K562 (cell line): Measurements from ENCODE around the gene LAMA3. TPM values are rescaled to one million over a fixed set of nuclear protein-coding genes. Genes with fewer than 3 reads are reported as not detected.

Source experiments
- BHLHE40 ChIP-seq: IDR thresholded peaks from 2 replicates; pipeline ENCODE4 v1.6.1; 2011; ENCODE audit warnings: low read length, improper control_type of control experiment
- CBX3 ChIP-seq, 2 experiments: IDR thresholded peaks; 1 replicate in 1 of 2; 2 replicates in 1 of 2; pipeline ENCODE4 v1.6.1; 2012; ENCODE audit warnings: inconsistent platforms in 2 of 2, low read length in 2 of 2, borderline replicate concordance in 1 of 2, control low read depth in 1 of 2
- COPS2 ChIP-seq: fragments of 450-650 bp; conservative IDR thresholded peaks from 2 replicates; pipeline ENCODE4 v1.6.1; 2016; ENCODE audit warnings: mild to moderate bottlenecking, moderate library complexity
- CUX1 ChIP-seq: fragments of 200-800 bp; sonication (Bioruptor generic); IDR thresholded peaks from 2 replicates; pipeline ENCODE4 v1.6.1; 2016; ENCODE audit warnings: missing genetic modification characterization, missing compliant biosample characterization
- E2F1 ChIP-seq: sonication (generic); formaldehyde crosslinking; IDR thresholded peaks from 2 replicates; pipeline ENCODE4 v1.8.1; 2023; ENCODE audit warnings: mild to moderate bottlenecking, missing genetic modification reagents, moderate library complexity
- GATA2 ChIP-seq: sonication (generic); formaldehyde crosslinking; IDR thresholded peaks from 2 replicates; pipeline ENCODE4 v1.4.0; 2020; ENCODE audit warnings: mild to moderate bottlenecking, missing genetic modification reagents
- HDGF ChIP-seq: fragments of 450-650 bp; IDR thresholded peaks from 2 replicates; pipeline ENCODE4 v1.6.1; 2016
- MEF2A ChIP-seq: IDR thresholded peaks from 2 replicates; pipeline ENCODE4 v1.6.1; 2011; ENCODE audit warnings: low read depth, mild to moderate bottlenecking, low read length, moderate library complexity; ENCODE audit not compliant: control insufficient read depth
- MNT ChIP-seq, 2 experiments: fragments of 450-650 bp; conservative IDR thresholded peaks; 2 replicates each; pipeline ENCODE4 v1.6.1; 2017; ENCODE audit warnings: mild to moderate bottlenecking in 2 of 2, moderate library complexity in 2 of 2
- NCOA4 ChIP-seq: fragments of 450-650 bp; IDR thresholded peaks from 2 replicates; pipeline ENCODE4 v1.6.1; 2018; ENCODE audit warnings: mild to moderate bottlenecking; ENCODE audit not compliant: partially characterized antibody
- POLR2AphosphoS5 ChIP-seq: IDR thresholded peaks from 2 replicates; pipeline ENCODE4 v1.6.1; 2011; ENCODE audit warnings: mild to moderate bottlenecking, low read depth, low read length, moderate library complexity; ENCODE audit not compliant: control insufficient read depth, insufficient read depth
- POLR2H ChIP-seq: IDR thresholded peaks from 2 replicates; pipeline ENCODE4 v1.6.1; 2016; ENCODE audit warnings: missing genetic modification characterization, low read depth, mild to moderate bottlenecking, control low read depth, missing compliant biosample characterization, moderate library complexity
- RFX5 ChIP-seq: IDR thresholded peaks from 2 replicates; pipeline ENCODE4 v1.6.1; 2011; ENCODE audit warnings: low read depth, mild to moderate bottlenecking, improper control_type of control experiment, low read length
- SLC30A9 ChIP-seq: fragments of 250-450 bp; sonication (Bioruptor Pico); IDR thresholded peaks from 2 replicates; pipeline ENCODE4 v1.8.0; 2022; ENCODE audit warnings: mild to moderate bottlenecking, moderate library complexity
- SMAD4 ChIP-seq: fragments of 250-450 bp; sonication (Bioruptor Pico); conservative IDR thresholded peaks from 2 replicates; pipeline ENCODE4 v1.8.0; 2021; ENCODE audit warnings: inconsistent platforms, mild to moderate bottlenecking, moderate library complexity
- STAT5A ChIP-seq: IDR thresholded peaks from 2 replicates; pipeline ENCODE4 v1.6.1; 2012; ENCODE audit warnings: low read length, inconsistent platforms, borderline replicate concordance
- TAF15 ChIP-seq: fragments of 200-400 bp; formaldehyde crosslinking; IDR thresholded peaks from 2 replicates; pipeline ENCODE4 v1.6.1; 2017; ENCODE audit warnings: mild to moderate bottlenecking, low read depth, low read length, moderate library complexity
- TAF9B ChIP-seq: fragments of 450-650 bp; IDR thresholded peaks from 2 replicates; pipeline ENCODE4 v1.6.1; 2018; ENCODE audit warnings: mild to moderate bottlenecking; ENCODE audit not compliant: partially characterized antibody
- ZNF436 ChIP-seq: fragments of 250-450, 450-650 bp; sonication (Bioruptor Pico); formaldehyde crosslinking; IDR thresholded peaks from 2 replicates; pipeline ENCODE4 v1.7.0; 2020; ENCODE audit warnings: mild to moderate bottlenecking
- ZNF707 ChIP-seq: fragments of 250-450 bp; sonication (Bioruptor Pico); conservative IDR thresholded peaks from 2 replicates; pipeline ENCODE4 v1.8.0; 2022; ENCODE audit warnings: inconsistent platforms, mild to moderate bottlenecking, moderate library complexity
- polyA plus RNA-seq, 8 experiments: library from polyadenylated mRNA; depleted of rRNA in 4 of 8; stranded (reverse) in 5 of 8; unstranded in 3 of 8; fragments of >200 nt; fragmentation: Nextera tagmentation in 2 of 8; fragmentation: Illumina TruSeq in 1 of 8; extraction: Ambion mirVana in 2 of 8; extraction: Trizol in 1 of 8; gene quantifications; 2 replicates each; pipeline versions ENCODE4 v1.2.1 to v1.2.3, GENCODE V29; 2011 to 2014; ENCODE audit warnings: inconsistent platforms in 1 of 8, missing spikeins in 1 of 8
- total RNA-seq, 7 experiments: library from RNA; depleted of rRNA in 6 of 7; stranded (reverse); fragments of >200 nt in 6 of 7; fragmentation: Illumina TruSeq in 2 of 7; extraction: Trizol in 2 of 7; gene quantifications; 2 replicates each; pipeline versions ENCODE4 v1.2.1 to v1.2.3, GENCODE V29; 2011 to 2021; ENCODE audit warnings: low replicate concordance in 1 of 7

Gene LAMA3
- total and polyA plus RNA-seq, 9 of the 15 experiments (the other 6 are each of a cell fraction or from before 2014, with no cell fraction given): 0.07 TPM; not detected in 8

- no peak for TF ChIP-seq ZNF707
- TF ChIP-seq STAT5A: no peak
- no peak for TF ChIP-seq BHLHE40
- TF ChIP-seq SLC30A9: no peak
- no peak for TF ChIP-seq POLR2AphosphoS5
- no peak for TF ChIP-seq POLR2H (tag)
- no peak for TF ChIP-seq GATA2 (CRISPR knock-in tag)
- 0 out of 2 replicates have a peak, but pooled peaks have one; percentile 25 for TF ChIP-seq SMAD4 (CRISPR knock-in tag)
- TF ChIP-seq COPS2: no peak
- TF ChIP-seq TAF9B: no peak
- no peak for TF ChIP-seq RFX5
- TF ChIP-seq E2F1 (CRISPR knock-in tag): no peak
- no peak for TF ChIP-seq MEF2A
- peak in 1 of 2 experiments; percentile 41; a peak in 1 of 3 replicates for TF ChIP-seq CBX3 (IDR thresholded peaks at IDR 0.05; ENCODE audit: borderline replicate concordance in 1 of 2, low read length in 2 of 2)
- TF ChIP-seq ZNF436 (CRISPR knock-in tag): no peak
- no peak for TF ChIP-seq NCOA4
- TF ChIP-seq MNT (conservative IDR thresholded peaks at IDR 0.05): no peak
- TF ChIP-seq CUX1 (CRISPR knock-in tag): no peak
- no peak for TF ChIP-seq TAF15
- no peak for TF ChIP-seq HDGF
Observed at GRCh38 chr18:23964282-23965238, 275.3 kb downstream of the LAMA3 start (continued).
